GM12874 (cell line): ENCODE measurements around the gene PBRM1.

ENCODE experiments used
- TF ChIP-seq, protein P1 (sequence below): IDR thresholded peaks from 2 replicates; pipeline ENCODE4 v1.5.1; 2011; ENCODE audit warnings: low read depth, mild to moderate bottlenecking, control low read depth, low read length, moderate library complexity; ENCODE audit not compliant: insufficient read depth

PBRM1 gene

DNA sequence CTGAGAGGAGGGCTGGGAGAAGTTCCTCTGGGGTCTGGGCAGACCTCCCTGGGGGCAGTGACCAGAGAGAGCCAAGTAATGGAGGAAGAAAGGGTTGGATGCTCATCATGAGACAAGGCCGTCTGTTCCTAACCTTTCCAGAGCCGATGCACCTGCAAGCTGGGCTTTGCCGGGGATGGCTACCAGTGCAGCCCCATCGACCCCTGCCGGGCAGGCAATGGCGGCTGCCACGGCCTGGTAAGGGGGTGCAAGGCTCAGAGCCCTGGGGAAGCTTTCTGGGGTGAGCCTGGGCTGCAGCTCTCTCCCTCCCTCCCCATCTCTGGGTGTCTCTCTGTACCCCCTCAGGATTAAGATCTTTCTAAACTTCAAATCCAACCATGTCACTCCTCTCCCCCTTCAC, 174.2 kb downstream of the PBRM1 start:
- TF ChIP-seq, protein P1, sequence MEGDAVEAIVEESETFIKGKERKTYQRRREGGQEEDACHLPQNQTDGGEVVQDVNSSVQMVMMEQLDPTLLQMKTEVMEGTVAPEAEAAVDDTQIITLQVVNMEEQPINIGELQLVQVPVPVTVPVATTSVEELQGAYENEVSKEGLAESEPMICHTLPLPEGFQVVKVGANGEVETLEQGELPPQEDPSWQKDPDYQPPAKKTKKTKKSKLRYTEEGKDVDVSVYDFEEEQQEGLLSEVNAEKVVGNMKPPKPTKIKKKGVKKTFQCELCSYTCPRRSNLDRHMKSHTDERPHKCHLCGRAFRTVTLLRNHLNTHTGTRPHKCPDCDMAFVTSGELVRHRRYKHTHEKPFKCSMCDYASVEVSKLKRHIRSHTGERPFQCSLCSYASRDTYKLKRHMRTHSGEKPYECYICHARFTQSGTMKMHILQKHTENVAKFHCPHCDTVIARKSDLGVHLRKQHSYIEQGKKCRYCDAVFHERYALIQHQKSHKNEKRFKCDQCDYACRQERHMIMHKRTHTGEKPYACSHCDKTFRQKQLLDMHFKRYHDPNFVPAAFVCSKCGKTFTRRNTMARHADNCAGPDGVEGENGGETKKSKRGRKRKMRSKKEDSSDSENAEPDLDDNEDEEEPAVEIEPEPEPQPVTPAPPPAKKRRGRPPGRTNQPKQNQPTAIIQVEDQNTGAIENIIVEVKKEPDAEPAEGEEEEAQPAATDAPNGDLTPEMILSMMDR: no peak

DNA sequence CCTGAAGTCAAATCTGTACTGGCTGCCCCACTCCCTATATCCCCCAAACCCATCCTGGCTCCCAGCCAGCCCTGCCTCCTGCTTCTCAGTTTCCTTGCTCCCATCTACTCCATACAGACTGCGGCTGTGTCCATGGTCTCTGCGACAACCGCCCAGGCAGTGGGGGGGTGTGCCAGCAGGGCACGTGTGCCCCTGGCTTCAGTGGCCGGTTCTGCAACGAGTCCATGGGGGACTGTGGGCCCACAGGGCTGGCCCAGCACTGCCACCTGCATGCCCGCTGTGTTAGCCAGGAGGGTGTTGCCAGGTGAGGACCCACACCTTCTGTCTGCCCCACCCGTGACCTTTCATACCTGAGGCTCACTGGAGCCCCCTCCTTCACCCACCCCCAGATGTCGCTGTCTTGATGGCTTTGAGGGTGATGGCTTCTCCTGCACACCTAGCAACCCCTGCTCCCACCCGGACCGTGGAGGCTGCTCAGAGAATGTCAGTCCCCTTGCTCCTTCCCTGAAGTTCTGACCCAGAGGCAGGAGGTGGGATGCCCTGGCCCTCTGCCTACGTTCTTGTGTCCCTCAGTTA, 175.9 kb downstream of the PBRM1 start:
- TF ChIP-seq, protein P1: peak; percentile 44

- TF ChIP-seq, protein P1: no peak
Measured at GRCh38 chr3:52507359-52507758, 178.4 kb downstream of the PBRM1 start.

- TF ChIP-seq, protein P1: no peak
Measured at GRCh38 chr3:52506266-52506966, 179.3 kb downstream of the PBRM1 start.

DNA sequence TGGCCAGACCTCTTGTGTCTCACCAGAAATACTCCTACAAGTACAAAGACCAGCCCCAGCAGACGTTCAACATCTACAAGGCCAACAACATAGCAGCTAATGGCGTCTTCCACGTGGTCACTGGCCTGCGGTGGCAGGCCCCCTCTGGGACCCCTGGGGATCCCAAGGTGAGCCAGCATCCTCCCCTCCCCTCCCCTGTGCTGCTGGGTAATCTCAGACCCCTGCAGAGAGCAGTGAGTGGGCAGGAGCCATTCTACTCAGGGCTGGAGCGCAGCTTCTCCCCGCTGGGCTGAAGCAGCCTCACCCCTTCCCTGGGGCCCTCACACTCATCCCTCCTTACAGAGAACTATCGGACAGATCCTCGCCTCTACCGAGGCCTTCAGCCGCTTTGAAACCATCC, 180.7 kb downstream of the PBRM1 start:
- TF ChIP-seq, protein P1: no peak

DNA sequence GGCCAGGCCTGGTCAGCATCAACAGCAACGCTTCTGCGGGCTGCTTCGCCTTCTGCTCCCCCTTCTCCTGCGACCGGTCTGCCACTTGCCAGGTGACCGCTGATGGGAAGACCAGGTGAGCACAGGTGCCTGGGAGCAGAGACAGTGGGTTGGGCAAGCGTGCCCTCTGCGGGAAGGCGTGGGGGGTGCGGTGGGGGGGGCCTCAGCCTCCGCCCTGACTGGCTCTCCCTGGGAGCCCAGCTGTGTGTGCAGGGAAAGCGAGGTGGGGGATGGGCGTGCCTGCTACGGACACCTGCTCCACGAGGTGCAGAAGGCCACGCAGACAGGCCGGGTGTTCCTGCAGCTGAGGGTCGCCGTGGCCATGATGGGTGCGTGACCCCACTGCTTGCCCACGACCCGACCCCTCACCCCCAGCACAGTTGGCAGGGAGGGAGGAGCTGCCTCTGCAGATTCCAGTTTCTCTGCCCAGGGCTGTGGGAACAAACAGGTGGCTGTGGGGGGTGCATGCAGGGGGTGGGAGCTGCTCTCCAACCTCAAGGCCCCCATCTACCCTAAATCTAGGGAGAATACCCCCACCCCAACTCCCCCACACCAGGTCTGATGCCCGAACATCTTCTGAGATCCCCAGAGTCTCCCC, 181.8 kb downstream of the PBRM1 start:
- TF ChIP-seq, protein P1: no peak

- TF ChIP-seq, protein P1: no peak
Measured at GRCh38 chr3:52502808-52503350, 182.8 kb downstream of the PBRM1 start.
